Pons (tissue), 1 donor: ENCODE data around the gene OCEL1.
A peak's percentile ranks its signal among the peaks of the same experiment; 100 is the strongest.
"Not testable (repeated sequence)": the region's sequence is repeated elsewhere in the genome, so short reads cannot be mapped to it uniquely, and the experiment has no call there.

Experiments used
- DNase-seq: peaks from one replicate; pipeline ENCODE4 v3.0.0-alpha.2; 2016; ENCODE audit warnings: low spot score

The OCEL1 gene

GRCh38 chr19:17226002-17226933 is at the start of gene OCEL1:
OCEL1 (plus strand) TSS chr19:17226226; CDS start chr19:17226248, 22 bp downstream.
- DNase-seq: peak; percentile 98

GRCh38 chr19:17178291-17178690 is 47.7 kb upstream of the OCEL1 start:
- DNase-seq: no peak

GRCh38 chr19:17180997-17181702 is 44.9 kb upstream of the OCEL1 start:
- no peak for DNase-seq

- DNase-seq: no peak
Measured at GRCh38 chr19:17183271-17183761, 42.7 kb upstream of the OCEL1 start.

- peak; percentile 55 for DNase-seq
Measured at GRCh38 chr19:17183858-17184321, 42.1 kb upstream of the OCEL1 start.

- peak; percentile 7 for DNase-seq
Measured at GRCh38 chr19:17184371-17184841, 41.6 kb upstream of the OCEL1 start.

GRCh38 chr19:17185590-17185989 is 40.4 kb upstream of the OCEL1 start:
- DNase-seq: no peak

- DNase-seq: not testable (repeated sequence)
Measured at GRCh38 chr19:17191736-17192135, 34.3 kb upstream of the OCEL1 start.

- no peak for DNase-seq
Measured at GRCh38 chr19:17192751-17193150, 33.3 kb upstream of the OCEL1 start.

GRCh38 chr19:17194608-17195007 is 31.4 kb upstream of the OCEL1 start:
- DNase-seq: no peak

GRCh38 chr19:17195106-17195505 is 30.9 kb upstream of the OCEL1 start:
- DNase-seq: no peak

GRCh38 chr19:17196610-17197009 is 29.4 kb upstream of the OCEL1 start:
- no peak for DNase-seq

GRCh38 chr19:17197666-17198065 is 28.4 kb upstream of the OCEL1 start:
- DNase-seq: no peak

GRCh38 chr19:17200408-17201079 is 25.5 kb upstream of the OCEL1 start:
- DNase-seq: no peak

GRCh38 chr19:17202249-17202648 is 23.8 kb upstream of the OCEL1 start:
- no peak for DNase-seq

GRCh38 chr19:17202713-17203112 is 23.3 kb upstream of the OCEL1 start:
- DNase-seq: no peak

GRCh38 chr19:17205237-17206140 is 20.5 kb upstream of the OCEL1 start:
- peak; percentile 26 for DNase-seq

- no peak for DNase-seq
Measured at GRCh38 chr19:17206736-17207581, 19.1 kb upstream of the OCEL1 start.

- no peak for DNase-seq
Measured at GRCh38 chr19:17209126-17210036, 16.6 kb upstream of the OCEL1 start.
